Skeletal muscle tissue (tissue), 4 donors: ENCODE data around the gene DACT1. TPM values are rescaled to one million over a fixed set of nuclear protein-coding genes. Genes with fewer than 3 reads are reported as not detected.

Experiments
- H3K27ac ChIP-seq: one replicate; pipeline ENCODE4 v1.7.0; 2013; ENCODE audit warnings: mild to moderate bottlenecking, low read depth, low read length, inconsistent platforms
- H3K27me3 ChIP-seq, 3 donors: one replicate each; pipeline ENCODE4 v1.7.0; 2013; ENCODE audit warnings: low read length in 3 of 3; ENCODE audit not compliant: control insufficient read depth in 3 of 3, insufficient read depth in 3 of 3
- H3K36me3 ChIP-seq, 3 donors: one replicate each; pipeline ENCODE4 v1.7.0; 2013; ENCODE audit warnings: low read length in 3 of 3; ENCODE audit not compliant: control insufficient read depth in 3 of 3, insufficient read depth in 3 of 3
- H3K4me1 ChIP-seq, 3 donors: one replicate each; pipeline ENCODE4 v1.7.0; 2013; ENCODE audit warnings: low read length in 3 of 3, mild to moderate bottlenecking in 3 of 3; ENCODE audit not compliant: control insufficient read depth in 3 of 3, insufficient read depth in 3 of 3
- H3K4me3 ChIP-seq, 3 donors: one replicate each; pipeline ENCODE4 v1.7.0; 2013; ENCODE audit warnings: low read length in 3 of 3
- H3K9ac ChIP-seq, 3 donors: one replicate each; pipeline ENCODE4 v1.7.0; 2013; ENCODE audit warnings: low read length in 3 of 3, mild to moderate bottlenecking in 3 of 3, moderate library complexity in 2 of 3, low read depth in 1 of 3
- H3K9me3 ChIP-seq, 3 donors: one replicate each; pipeline ENCODE4 v1.7.0; 2013; ENCODE audit warnings: low read length in 3 of 3; ENCODE audit not compliant: control insufficient read depth in 3 of 3
- total RNA-seq: library from RNA; depleted of rRNA; stranded (reverse); fragments of >200 nt; gene quantifications from one replicate; pipeline ENCODE4 v1.2.3, GENCODE V29; 2014
- donor health status: Osteomylitis.

DACT1 gene
- total RNA-seq, 1 donor from 2014 or later = 32.4 TPM

DNA sequence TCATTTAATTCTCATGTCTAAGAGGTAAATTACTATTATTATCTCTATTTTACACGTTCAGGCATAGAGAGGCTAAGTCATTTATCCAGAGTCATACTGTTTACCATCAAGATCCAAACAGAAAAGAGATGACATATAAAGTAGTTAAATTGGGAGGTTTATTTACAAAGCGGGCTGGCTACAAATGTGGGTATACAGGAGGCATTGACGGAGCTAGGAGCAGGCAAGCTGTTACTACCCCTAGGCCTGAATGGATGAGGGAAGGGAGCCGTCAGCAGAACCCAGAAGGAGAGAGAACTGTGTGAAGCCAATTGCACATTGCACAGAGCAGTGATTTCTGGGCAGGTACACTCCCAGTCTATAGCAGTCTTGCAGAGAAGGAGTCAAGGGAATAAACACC is 39.8 kb downstream of the DACT1 start:
- Histone ChIP-seq H3K9me3 (no peaks in the 10 kb centered on the region), H3K27ac (no peak overlapping the region), H3K4me3 (no peak overlapping the region), H3K36me3 (no peaks in the 10 kb centered on the region), H3K27me3 (no peaks in the 10 kb centered on the region), H3K9ac (no peak overlapping the region), H3K4me1 (no peaks in the 10 kb centered on the region)

DNA sequence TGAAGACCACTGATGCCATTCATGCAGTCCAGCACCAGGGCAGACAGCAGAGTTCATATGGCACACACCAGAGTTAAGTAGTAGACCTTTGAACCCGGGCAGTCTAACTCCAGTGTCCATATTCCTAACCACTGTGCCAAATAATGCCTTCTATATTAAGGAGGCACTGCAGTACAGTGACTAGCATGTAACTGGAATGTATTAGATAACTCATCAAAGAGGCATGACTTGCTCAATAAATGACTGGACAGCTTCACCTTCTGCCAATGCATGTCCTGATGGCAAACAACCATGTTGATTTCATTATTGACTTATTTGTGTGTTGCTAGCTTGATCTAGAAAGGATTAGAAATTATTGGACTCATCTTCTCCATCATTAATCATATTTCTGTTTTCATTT is 40.2 kb downstream of the DACT1 start:
- Histone ChIP-seq H3K36me3 (no peaks in the 10 kb centered on the region), H3K9me3 (no peaks in the 10 kb centered on the region), H3K27me3 (no peaks in the 10 kb centered on the region), H3K9ac (no peak overlapping the region), H3K4me1 (no peaks in the 10 kb centered on the region), H3K4me3 (no peak overlapping the region), H3K27ac (no peak overlapping the region)

DNA sequence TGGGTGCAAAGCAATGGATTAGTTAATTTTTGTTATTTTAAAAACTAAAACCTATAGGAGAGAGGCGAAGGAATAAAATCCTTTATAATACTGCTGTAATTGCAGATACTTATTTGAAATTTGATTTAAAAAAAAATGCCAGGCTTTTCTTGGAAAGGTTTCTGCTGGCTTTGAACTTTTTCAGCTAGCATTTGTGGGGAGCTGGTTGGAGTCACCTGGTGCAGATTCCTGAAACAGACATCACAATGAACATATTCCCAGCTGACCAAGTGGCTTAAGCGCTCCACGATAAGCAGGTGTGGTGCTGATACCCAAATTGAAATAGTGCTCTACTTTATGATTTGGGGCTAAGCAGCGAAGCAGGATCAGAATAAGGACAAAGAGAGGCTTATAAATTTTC is 42.9 kb downstream of the DACT1 start:
- Histone ChIP-seq H3K9me3 (no peaks in the 10 kb centered on the region), H3K27ac (no peak overlapping the region)

DNA sequence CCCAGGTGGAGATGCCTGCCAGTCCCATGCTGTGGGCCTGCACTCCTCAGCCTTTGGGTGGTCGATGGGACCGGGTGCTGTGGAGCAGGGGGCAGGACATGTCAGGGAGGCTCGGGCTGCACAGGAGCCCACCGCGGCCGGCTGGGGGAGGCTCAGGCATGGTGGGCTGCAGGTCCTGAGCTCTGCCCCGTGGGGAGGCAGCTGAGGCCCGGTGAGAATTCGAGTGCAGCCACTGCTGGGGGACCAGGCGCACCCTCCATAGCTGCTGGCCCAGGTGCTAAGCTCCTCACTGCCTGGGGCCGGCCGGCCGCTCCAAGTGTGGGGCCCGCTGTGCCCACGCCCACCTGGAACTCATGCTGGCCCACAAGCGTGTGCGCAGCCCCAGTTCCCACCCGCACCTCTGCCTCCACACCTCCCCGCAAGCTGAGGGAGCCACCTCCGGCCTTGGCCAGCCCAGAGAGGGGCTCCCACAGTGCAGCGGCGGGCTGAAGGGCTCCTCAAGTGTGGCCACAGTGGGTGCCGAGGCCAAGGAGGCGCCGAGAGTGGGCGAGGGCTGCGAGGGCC is 49.6 kb downstream of the DACT1 start:
- no peak overlapping the region for H3K4me3 ChIP-seq
- no peaks in the 10 kb centered on the region for H3K9me3 ChIP-seq
- no peak overlapping the region for H3K9ac ChIP-seq
- no peak overlapping the region for H3K27ac ChIP-seq
- H3K4me1 ChIP-seq = no peaks in the 10 kb centered on the region
- no peaks in the 10 kb centered on the region for H3K36me3 ChIP-seq
- no peaks in the 10 kb centered on the region for H3K27me3 ChIP-seq

More for the DNA sequence above, 42.9 kb downstream of the DACT1 start:
- H3K4me1 ChIP-seq = no peaks in the 10 kb centered on the region
- H3K4me3 ChIP-seq = no peak overlapping the region
- H3K27me3 ChIP-seq = no peaks in the 10 kb centered on the region
- no peaks in the 10 kb centered on the region for H3K36me3 ChIP-seq
- no peak overlapping the region for H3K9ac ChIP-seq

DNA sequence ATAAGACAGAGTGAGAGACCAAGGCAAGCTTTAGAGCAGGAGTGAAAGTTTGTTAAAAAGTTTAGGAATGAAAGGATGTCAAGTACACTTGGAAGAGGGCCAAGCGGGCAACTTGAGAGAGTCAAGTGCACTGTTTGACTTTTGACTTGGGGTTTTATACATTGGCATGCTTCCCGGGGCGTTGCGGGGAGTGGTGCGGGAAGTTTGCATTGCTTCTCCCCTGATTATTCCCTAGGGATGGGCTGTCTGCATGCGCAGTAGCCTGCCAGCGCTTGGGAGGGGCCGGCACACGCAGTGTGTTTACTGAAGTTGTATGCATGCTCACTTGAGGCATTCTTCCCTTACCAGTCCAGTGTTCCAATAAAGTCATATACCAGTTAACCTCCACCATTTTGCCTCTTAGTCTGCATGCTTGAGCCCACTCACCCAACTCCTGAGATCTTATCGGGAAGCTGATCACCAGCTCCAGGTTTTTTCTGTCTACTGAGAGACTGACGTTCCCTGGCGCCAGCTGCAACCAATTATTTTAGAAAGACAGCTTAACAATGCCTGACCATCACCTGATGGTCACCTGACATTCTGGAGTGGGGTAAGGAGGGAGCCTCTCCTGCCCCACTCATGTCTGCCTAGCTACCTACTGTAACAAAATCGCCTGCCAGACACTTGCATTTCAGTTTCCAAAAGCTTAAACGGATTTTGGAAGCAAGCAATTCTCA is 53.2 kb downstream of the DACT1 start:
- Histone ChIP-seq H3K27ac (no peak overlapping the region), H3K36me3 (no peaks in the 10 kb centered on the region), H3K4me3 (no peak overlapping the region), H3K27me3 (no peaks in the 10 kb centered on the region), H3K9me3 (no peaks in the 10 kb centered on the region), H3K4me1 (no peaks in the 10 kb centered on the region), H3K9ac (no peak overlapping the region)

DNA sequence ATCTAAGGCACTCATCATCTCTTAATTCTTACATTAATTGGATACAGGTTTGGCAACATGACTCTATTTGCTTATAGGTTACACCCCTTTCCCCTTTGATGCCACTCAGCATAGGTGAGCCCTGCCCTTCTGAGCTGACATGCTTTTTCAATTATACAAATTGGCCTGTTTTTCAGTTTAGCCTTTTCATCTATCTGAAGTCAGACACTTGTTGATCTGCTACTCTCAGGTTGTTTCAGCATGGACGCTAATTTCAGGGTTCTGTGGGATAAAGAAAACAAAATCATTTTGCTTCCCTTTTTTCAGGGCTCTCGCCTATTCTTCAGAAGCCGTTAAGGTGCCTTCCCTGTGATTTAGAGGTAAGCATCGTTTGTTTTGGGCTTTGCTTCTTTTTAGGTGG is 55.3 kb downstream of the DACT1 start:
- Histone ChIP-seq H3K27ac (no peak overlapping the region), H3K9ac (no peak overlapping the region), H3K4me3 (no peak overlapping the region), H3K27me3 (no peaks in the 10 kb centered on the region), H3K36me3 (no peaks in the 10 kb centered on the region), H3K4me1 (peaks cover 0 to 2% (median 0%) of the 10 kb centered on the region in 3 donors), H3K9me3 (no peaks in the 10 kb centered on the region)

DNA sequence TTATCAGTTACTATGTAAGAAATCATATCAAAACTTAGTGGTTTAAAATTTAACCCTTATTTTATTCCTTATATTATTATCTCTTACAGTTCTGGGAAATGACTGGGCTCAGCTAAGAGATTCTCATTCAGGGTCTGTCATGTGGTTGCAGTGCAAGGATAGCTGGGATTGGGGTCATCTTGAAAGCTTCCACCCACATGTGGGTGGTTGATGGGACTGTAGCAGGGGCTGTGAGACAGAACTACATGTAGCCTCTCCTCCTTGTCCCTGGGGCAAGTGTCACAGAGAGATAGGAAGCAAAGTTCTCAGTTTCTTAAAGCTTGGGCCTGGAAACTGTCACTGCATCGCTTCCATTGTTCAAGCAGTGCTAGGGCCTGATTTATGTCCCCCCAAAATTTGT is 57.8 kb downstream of the DACT1 start:
- H3K36me3 ChIP-seq = no peaks in the 10 kb centered on the region
- H3K9me3 ChIP-seq = no peaks in the 10 kb centered on the region
- peaks cover 0 to 7% (median 0%) of the 10 kb centered on the region in 3 donors for H3K4me1 ChIP-seq
- no peak overlapping the region for H3K9ac ChIP-seq
- H3K4me3 ChIP-seq = no peak overlapping the region
- H3K27me3 ChIP-seq = no peaks in the 10 kb centered on the region
- H3K27ac ChIP-seq = no peak overlapping the region

DNA sequence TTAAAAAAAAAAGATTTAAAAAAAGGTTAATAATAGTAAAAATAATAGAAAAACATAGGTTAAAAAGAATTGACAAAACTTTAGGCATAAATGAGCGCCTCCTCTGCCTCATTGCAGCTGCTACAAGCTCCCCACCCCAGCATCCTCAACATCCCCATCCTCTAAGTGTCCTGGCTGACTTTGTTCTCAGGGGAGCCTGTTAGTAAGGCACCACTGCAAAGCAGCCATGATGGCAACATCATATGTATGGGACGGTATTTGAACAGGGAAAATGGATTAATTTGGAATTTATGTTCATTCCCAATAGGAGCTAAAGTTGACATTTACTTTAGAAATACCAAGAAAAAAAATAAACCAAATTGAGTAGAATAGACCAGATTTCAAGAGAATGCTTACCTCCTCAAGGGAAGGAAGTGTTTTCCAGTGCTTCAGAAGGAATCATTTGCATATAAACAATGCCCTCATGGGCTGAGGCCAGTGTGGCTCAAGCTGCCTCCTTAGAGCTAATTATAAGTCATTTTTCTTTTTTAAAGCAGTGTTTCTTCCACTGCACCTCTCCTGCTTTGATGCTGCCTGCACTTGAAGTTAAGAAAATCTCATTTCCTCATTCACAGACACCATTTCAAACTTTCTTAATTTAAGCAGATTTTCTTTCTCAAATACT is 59.6 kb downstream of the DACT1 start:
- H3K9ac ChIP-seq = no peak overlapping the region
- H3K9me3 ChIP-seq = no peaks in the 10 kb centered on the region
- H3K4me3 ChIP-seq = no peak overlapping the region
- H3K27me3 ChIP-seq = no peaks in the 10 kb centered on the region
- no peaks in the 10 kb centered on the region for H3K36me3 ChIP-seq
- H3K4me1 ChIP-seq = peaks cover 0 to 15% (median 14%) of the 10 kb centered on the region in 3 donors
- no peak overlapping the region for H3K27ac ChIP-seq
